ENCODE results near the gene TIMP4.

TIMP4 gene

DNA sequence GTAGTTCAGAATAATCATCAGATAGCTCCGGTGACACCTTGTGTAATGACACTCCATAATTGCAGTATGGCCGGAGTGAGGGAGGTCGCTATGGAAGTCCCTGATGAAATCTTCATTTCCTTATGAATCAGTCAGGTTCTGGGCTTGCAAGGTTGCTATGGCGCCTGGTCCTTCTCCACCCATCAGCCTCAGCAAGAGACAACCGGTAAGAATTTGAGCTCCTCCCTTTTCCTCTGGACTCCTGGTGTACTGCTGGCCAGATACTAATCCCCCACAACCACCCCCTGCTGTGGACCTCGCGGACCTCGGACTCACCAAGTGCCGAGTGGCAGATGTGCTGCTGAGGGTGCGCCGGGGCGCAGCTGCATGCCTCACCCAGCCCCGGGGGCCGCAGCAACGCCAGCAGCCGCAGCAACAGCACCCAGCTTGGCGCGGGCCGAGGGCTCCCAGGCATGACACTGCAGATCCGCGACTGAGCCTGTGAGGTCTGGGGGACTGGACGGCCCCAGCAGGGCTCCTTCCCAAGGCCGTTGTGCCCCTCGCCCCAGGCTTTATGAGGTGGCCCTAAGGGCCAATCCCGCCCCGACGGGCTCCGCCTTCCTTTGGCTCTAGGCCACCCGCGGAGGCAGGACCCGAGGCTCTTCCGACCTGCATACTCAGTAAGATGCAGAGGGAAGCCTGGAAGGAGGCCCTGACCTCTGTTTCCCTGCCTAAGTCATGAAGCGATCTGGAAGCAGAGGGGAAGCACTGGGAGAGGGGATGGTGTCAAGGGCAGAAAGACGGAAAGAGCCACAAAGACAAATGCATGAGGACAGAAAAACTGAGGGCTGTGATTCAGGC, at the start of gene TIMP4:
TIMP4 (minus strand) TSS at position 526 of the 840 bp plus-strand sequence; CDS start at position 454, 72 bp downstream.
- DNase-seq = peak; percentile 34
- in situ Hi-C loops (cut with HindIII; ENCODE audit: low pct_ligation_motif_present, low pct_unique_long_range_greater_than_20kb, low sequenced_read_pairs) = no loop called here

DNA sequence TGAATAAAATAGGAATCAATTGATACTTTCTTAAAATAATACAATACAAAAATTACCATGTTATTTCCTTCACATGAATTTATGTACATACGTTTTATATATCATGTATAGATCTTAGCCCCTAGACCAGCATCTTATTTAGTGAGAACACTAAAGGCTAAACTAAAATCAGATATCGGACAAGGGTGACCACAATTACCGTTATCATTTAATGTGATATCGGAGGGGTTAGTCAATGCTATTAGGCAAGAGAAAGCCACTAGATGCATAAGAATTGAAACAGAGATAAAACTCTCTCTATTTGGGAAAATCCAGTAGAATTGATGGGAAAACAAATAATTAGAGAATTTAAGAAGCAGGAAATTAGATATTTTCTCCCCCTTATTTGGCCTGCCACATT, 46.5 kb upstream of the TIMP4 start:
- in situ Hi-C loops (cut with HindIII; ENCODE audit: low pct_ligation_motif_present, low pct_unique_long_range_greater_than_20kb, low sequenced_read_pairs) = no loop called here
- DNase-seq = no peak

DNA sequence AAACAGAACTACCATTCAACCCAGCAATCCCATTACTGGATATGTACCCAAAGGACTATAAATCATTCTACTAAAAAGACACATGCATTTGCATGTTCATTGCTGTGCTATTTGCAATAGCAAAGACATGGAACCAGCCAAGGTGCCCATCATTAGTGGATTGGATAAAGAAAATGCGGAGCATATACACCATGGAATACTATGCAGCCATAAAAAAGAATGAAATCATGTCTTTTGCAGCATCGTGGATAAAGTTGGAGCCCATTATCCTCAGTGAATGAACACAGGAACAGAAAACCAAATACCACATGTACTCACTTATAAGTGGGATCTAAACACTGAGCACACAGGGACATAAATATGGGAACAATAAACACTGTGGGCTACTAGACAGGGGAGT, 43.1 kb upstream of the TIMP4 start:
- in situ Hi-C loops (cut with HindIII; ENCODE audit: low pct_ligation_motif_present, low pct_unique_long_range_greater_than_20kb, low sequenced_read_pairs) = no loop called here

DNA sequence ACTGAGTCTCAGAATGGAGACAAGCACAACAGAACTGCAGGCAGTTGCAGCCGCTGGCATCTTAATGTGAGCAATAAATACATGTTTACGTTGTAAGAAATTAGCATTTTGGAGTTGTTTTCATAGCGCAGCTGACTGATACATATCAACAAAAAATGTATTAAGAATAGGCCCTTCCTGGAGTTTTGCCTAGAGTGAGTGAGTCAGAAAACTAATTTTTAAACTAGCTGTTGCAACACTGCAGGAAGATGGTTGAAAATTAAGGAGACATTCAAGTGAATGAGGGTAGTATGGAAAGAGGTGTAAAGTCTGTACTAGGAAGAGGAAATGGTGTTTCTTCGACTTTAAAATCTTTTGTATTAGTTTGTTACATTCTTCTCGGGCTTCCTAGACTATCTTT, 39.6 kb upstream of the TIMP4 start:
- peak; percentile 57 for DNase-seq
- in situ Hi-C loops (cut with HindIII; ENCODE audit: low pct_ligation_motif_present, low pct_unique_long_range_greater_than_20kb, low sequenced_read_pairs) = no loop called here

More for the DNA sequence above, 43.1 kb upstream of the TIMP4 start:
- no peak for DNase-seq

DNA sequence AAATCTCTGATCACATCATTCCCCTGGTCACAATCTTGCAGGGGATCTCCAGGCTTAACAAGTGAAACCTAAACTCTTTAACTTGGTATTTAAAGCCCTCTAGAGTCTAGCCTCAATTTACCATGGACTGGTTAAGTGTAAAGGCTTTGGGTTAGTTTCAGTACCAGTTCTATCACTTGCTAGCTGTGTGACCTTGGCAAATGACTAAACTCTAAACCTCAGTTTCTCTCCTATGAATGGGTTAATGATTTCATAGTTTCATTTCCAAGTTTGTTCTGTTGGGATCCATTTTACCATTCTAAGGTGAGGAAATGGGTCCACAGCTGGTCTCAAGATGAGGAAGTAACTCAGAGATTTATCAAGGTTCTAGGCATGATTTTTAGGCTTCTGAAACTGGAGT, 38.8 kb upstream of the TIMP4 start:
- in situ Hi-C loops (cut with HindIII; ENCODE audit: low pct_ligation_motif_present, low pct_unique_long_range_greater_than_20kb, low sequenced_read_pairs) = no loop called here
- no peak for DNase-seq

DNA sequence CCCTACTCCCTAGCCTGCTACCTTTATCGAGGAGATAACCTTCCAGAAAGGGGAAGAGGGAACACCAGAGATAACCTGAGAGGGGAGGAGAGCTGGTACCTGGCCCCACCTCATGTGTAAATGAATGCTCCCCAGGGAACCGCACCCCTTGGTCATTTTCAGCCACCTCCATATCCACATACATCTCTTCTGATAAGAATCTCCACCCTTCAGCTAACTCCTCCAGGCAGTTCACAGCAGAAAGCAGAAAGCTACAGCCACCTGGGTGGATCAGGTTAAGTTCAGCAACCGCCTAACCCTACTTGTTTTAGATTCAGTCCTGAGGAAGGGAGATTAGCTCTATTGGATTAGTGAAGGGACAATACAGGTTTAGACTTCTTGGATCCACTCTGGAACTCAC, 38.0 kb upstream of the TIMP4 start:
- DNase-seq = no peak
- in situ Hi-C loops (cut with HindIII; ENCODE audit: low pct_ligation_motif_present, low pct_unique_long_range_greater_than_20kb, low sequenced_read_pairs) = no loop called here

DNA sequence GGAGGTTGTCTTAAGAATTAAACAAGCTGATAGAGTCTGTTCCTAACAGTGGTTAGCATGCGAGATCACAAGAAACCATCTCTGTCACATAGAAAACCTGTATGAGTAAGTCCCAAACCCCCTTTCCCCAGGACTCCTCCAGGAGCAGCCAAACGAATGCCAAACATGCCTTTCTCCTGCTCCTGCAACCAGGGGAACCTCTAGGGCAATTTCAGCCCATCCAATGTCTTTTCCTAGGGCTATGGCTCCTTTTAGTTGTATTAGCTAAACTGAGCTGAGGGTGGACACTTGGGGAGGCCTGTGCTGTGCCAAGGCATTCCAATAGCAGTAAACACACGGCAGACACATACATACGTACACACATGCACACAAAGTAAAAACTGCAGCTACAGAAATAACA, 36.5 kb upstream of the TIMP4 start:
- DNase-seq = peak; percentile 24
- in situ Hi-C loops (cut with HindIII; ENCODE audit: low pct_ligation_motif_present, low pct_unique_long_range_greater_than_20kb, low sequenced_read_pairs) = no loop called here

DNA sequence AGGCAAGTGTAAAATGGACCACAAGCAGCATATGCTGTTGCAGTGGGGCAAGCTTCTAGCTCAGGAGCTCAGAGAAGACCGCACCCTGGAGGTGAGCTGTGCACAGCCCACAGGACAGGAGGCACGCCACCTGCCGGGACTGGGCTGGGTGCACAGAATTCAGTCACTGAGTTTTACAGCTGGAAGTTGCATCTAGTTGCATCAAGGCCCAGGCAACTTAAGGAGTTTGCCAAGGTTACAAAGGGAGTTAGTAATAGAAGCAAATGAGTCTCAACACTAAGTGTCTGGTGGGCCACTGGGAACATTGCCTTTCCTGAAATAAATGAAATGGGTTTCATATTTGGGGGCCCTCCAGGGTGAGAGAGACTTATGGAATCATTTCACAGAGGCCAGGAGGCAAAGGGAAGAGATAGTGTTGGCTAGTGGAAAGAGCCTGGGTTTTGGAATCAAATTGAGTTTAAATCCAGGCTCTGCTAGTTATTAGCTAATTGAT, 36.0 kb upstream of the TIMP4 start:
- in situ Hi-C loops (cut with HindIII; ENCODE audit: low pct_ligation_motif_present, low pct_unique_long_range_greater_than_20kb, low sequenced_read_pairs) = no loop called here
- peak; percentile 85 for DNase-seq

DNA sequence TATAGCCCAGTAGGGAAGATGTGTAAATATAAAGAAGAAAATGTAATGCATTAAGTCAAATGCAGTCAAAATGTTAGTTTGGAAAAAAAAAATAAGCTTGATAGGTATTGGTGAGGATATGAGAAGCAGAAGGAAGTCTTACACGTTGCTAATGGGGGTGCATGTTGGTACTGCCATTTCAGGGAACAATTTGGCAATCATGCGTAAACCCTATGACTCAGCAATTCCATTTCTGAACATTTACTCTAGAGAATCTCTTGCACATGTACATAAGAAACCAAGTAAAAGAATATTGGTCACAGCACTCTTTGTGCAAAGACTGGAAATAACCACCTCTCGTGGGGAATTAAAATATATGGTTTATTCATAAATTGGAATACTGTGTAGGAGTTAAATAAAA, 35.5 kb upstream of the TIMP4 start:
- DNase-seq = peak; percentile 83
- in situ Hi-C loops (cut with HindIII; ENCODE audit: low pct_ligation_motif_present, low pct_unique_long_range_greater_than_20kb, low sequenced_read_pairs) = no loop called here

DNA sequence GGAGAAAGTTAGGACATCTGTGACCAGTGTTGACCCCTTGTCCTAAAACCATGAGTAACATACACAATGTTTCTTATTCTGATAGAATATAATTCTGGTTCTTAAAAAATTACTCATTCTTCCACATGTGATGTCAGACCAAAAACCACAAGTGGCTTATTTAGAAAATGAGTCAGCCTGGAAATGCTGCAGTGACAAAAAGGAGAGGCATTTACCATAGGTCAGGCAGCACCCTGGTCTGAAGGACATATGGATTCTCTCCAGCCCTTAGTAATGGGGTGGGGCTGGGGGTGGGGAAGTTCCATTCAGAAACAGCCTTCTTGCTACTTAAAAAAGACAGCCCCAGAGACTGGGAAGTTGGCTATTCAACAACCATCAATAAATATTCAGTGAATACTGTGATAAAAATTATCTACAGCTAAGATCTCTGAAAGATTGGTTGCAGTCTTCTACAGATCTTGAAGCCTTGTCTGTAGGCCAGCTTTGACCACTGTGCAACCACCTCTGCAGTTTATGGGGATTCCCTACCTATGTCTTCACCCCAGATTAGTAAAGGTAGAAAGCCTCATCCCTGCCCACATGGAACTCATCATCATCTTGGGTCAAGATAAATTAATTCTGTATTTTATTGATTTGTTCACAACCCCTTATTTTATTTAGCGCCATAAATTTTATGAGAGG, 34.9 kb upstream of the TIMP4 start:
- peak; percentile 92 for DNase-seq
- in situ Hi-C loops (cut with HindIII; ENCODE audit: low pct_ligation_motif_present, low pct_unique_long_range_greater_than_20kb, low sequenced_read_pairs) = no loop called here

DNA sequence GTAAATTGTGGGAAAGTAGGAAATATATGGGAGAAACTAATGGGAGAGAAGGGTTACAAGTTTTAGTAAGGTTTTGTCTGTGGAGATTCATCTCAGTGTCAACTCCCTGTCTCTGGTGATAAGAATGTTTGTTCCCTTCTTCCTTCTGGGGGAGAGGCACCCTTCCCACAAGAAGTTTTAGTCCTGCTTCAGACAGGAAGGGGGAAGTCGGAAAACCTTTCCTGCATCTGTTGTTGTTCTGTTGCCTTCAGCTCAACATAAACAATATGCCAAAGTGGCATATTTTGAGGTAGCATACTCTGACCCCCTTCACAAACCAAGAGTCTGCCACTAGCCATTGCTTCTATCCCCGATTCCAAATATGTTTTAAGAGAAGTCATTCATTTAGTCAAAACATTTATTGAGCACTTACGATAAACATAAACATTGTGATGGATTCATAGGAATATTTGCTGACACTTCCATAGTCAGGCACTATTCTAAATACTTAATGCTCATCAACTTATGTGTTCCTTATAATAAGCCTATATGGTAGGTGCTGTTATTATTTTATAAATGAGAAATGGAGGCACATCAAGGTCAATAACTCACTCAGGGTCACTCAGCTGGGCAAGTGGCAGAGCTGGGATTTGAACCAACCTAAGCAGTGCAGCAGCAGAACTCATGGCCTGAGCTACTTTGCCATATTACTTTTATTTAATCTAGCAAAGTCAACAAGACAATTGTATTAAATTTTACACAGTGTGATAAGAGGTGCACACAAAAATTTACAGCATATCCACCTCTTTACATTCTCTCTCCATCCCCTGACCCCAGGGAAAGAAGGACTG, 34.2 kb upstream of the TIMP4 start:
- DNase-seq = no peak
- in situ Hi-C loops (cut with HindIII; ENCODE audit: low pct_ligation_motif_present, low pct_unique_long_range_greater_than_20kb, low sequenced_read_pairs) = no loop called here

DNA sequence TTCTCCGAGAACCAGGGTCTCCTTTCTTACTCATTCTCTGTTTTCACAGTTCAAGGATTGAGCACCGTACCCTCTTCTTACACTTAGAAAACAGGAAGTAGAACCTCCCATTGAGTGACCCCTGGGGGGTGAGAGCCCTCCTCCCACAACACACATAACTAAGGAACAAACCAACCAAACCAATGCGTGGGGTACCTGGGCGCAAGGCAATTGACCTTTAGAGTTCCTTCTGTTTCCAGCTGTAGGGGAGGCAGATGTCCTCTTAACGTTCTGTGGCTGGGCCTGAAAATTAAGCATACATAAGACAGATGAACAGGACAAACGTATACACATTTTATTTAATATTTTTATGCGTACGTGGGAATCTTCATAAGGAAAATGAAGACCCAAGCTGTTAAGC, 33.5 kb upstream of the TIMP4 start:
- DNase-seq = no peak
- in situ Hi-C loops (cut with HindIII; ENCODE audit: low pct_ligation_motif_present, low pct_unique_long_range_greater_than_20kb, low sequenced_read_pairs) = no loop called here

DNA sequence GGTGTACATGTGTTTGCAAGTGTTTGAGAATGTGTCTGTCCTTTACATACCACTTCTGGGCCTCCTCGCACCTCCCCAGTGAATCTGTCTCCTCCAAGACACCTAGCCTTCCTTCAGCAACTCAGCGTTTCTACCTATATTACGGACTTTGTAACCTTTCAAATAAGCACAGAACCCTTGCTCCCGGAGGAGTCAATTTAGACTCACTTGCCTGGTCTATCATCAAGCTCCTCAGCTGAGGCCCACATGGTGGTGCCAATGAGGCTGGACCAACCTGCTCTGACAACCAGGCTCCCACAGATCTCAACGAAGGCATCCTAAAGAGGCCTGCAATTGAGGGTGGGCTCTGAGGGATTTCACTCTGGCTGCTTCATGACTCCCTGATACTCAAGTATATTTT, 32.8 kb upstream of the TIMP4 start:
- DNase-seq = no peak
- in situ Hi-C loops (cut with HindIII; ENCODE audit: low pct_ligation_motif_present, low pct_unique_long_range_greater_than_20kb, low sequenced_read_pairs) = no loop called here

DNA sequence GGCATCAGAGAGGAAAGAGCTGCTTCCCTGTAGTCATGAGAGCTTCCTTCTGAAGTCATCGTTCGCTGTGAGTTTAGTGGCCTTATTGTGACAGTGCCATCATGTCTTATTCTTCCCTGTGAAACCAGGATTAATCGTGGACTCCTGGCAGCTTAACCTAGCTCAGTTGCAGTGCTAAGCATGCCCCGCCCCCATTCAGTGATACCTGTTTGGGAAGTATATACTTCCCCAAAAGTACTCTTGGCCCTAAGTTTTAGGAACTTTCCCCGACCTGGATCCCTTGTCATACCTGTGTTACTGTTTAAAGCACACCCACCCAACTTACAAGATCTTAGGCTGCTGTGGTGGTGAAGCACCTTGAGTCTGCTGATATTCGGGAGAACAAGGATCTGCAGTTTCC, 32.1 kb upstream of the TIMP4 start:
- no peak for DNase-seq
- in situ Hi-C loops (cut with HindIII; ENCODE audit: low pct_ligation_motif_present, low pct_unique_long_range_greater_than_20kb, low sequenced_read_pairs) = no loop called here

DNA sequence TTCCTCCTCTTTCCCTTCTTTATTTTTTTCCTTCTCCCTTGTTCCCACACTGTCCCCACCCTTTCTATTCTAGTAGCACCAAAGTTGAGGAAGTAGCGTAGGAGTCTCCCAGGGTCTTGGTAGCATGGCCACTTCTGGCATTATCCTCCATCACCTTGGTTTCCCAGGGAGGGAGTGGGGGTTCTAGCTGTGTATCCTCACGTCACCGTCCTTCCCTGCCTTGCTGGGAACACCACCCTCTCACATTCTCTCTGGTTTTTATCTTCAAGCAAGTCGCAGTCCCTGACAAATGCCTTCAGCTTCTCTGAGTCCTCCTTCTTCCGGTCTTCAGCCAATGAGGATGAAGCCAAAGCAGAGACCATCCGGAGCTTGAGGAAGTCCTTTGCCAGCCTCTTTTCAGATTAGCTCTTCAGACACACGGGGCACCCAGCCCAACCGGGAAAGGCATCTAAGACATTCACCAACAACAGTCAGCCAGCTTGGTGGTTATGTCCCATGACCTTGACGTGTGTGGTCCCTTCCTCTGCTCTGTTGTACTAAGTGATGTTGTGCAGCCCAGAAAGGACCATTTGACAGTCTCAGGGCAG, 31.6 kb upstream of the TIMP4 start:
- DNase-seq = no peak
- in situ Hi-C loops (cut with HindIII; ENCODE audit: low pct_ligation_motif_present, low pct_unique_long_range_greater_than_20kb, low sequenced_read_pairs) = no loop called here

DNA sequence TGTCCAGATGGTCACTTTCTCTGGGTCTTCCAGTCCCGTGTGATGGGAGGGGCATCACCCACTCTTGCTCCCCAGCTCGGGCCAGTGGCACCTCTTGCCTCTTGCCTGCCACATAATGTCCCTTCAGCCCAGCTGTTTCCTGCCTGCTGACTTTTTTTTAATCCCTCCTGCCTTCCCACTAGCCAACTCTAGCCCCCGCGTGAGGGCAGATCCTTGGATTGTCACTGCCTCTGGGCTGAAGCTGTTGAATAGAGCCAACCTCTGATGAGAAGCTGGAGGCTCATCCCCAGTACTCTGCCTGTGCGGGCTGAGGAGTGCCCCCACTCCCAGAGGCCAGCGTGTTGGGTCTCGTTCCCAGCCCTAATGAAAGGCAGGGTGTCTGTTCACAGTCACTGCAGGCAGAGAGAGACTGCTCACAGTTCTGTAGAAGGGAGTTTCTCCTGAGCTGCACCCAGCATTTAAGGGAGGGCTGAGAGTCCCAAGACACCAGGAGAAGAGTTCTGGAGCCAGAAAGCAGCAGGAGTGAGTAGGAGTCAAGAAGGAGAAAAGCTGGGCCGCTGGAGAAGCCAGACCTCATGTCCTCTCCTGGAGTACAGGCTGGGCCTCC, 30.1 kb upstream of the TIMP4 start:
- no peak for DNase-seq

DNA sequence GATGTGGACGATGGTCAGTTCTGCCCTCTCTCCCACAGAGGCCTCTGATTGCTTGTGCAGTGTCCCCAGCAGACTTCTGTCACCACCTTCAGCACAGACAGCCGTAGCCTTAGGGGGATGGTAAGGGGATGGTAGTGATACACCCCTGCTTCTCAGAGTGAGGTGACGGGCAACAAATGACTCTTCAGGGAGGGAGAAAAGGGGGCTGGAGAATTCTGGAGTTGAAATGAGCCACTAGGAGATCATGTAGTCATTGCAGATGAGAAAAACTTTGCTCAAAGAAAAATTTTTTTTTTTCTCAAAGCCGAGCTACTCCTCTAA, 29.6 kb upstream of the TIMP4 start:
- in situ Hi-C loops (cut with HindIII; ENCODE audit: low pct_ligation_motif_present, low pct_unique_long_range_greater_than_20kb, low sequenced_read_pairs) = no loop called here
- DNase-seq = no peak

More for the DNA sequence above, 30.1 kb upstream of the TIMP4 start:
- in situ Hi-C loops (cut with HindIII; ENCODE audit: low pct_ligation_motif_present, low pct_unique_long_range_greater_than_20kb, low sequenced_read_pairs) = no loop called here

DNA sequence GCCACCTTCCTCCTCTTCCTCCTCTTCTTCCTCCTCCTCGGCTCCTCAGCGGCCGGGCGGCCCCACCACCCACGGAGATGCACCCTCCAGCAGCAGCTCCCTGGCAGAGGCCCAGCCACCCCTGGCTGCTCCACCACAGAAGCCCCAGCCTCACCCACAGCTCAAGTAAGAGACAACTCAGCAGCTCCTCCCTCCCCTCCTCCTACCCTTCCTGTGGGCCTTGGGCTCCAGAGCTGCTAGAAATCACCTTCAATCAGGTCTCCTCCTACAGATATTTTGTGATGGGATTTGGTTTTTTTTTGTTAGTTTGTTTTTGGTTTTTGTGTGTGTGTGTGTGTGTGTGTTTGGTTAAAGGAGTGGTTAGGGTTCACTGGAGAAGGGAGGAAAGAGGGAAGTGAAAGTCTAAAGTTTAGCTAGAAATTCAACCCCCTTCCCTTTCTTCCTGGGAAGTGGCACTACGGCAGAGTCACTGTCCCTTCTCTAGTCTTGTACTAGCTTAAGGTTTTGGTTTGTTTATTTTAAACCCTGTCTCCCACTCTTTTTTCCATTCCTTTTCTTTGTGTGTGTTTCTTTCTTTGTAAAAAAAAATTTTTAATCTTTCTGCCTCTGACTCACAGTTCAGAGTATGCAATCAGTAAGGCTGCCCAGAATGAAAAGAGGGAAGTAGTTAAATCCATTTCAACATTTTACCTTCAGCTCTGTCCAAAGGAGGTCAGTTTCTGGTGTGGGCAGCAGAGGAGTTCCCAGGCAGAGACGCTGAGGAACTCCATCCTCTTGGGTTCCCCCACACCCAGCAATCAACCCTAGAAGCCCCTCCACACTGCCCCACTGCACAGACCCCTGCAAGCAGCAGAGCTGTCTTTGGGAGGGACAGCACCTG, 29.0 kb upstream of the TIMP4 start:
- in situ Hi-C loops (cut with HindIII; ENCODE audit: low pct_ligation_motif_present, low pct_unique_long_range_greater_than_20kb, low sequenced_read_pairs) = no loop called here
- DNase-seq = peak; percentile 14
